ENCODE results near the gene ZNF148.

DNA sequence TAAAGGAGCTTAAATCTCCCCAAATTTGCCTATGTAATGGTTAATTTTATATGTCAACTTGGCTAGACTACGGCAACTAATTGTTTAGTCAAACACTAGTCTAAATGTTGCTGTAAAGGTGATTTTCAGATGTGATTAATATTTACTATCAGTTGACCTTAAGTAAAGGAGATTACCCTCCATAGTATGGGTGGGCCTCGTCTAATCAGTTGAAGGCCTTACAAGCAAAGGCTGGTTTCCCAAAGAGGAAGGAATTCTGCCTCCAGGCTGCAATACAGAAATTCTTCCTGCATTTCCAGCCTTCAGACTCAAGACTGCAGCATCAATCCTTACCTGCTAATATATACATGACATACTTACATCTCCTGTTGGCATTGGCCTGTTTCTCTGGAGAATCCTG, 186.2 kb downstream of the ZNF148 start:
- TF ChIP-seq, protein P1, sequence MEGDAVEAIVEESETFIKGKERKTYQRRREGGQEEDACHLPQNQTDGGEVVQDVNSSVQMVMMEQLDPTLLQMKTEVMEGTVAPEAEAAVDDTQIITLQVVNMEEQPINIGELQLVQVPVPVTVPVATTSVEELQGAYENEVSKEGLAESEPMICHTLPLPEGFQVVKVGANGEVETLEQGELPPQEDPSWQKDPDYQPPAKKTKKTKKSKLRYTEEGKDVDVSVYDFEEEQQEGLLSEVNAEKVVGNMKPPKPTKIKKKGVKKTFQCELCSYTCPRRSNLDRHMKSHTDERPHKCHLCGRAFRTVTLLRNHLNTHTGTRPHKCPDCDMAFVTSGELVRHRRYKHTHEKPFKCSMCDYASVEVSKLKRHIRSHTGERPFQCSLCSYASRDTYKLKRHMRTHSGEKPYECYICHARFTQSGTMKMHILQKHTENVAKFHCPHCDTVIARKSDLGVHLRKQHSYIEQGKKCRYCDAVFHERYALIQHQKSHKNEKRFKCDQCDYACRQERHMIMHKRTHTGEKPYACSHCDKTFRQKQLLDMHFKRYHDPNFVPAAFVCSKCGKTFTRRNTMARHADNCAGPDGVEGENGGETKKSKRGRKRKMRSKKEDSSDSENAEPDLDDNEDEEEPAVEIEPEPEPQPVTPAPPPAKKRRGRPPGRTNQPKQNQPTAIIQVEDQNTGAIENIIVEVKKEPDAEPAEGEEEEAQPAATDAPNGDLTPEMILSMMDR (IDR thresholded peaks at IDR 0.05; ENCODE audit: low read depth, low read length, poor library complexity, severe bottlenecking), result no peak
- TF ChIP-seq EZH2phosphoT487 (IDR thresholded peaks at IDR 0.05; ENCODE audit: borderline replicate concordance, low read length), result no peak

Measured in DOHH2 (cell line).